RWPE1 (cell line): ENCODE measurements around the gene EBPL.
A peak's percentile ranks its signal among the peaks of the same experiment; 100 is the strongest.

Experiments
- CTCF ChIA-PET: fragments of 350-600 bp; sonication (Branson Sonifier 250); formaldehyde crosslinking; extraction: SDS; loops from one replicate; lab custom pipeline; 2021; lab: Yijun Ruan, JAX
- POLR2A ChIA-PET: fragments of 400-600 bp; formaldehyde crosslinking; extraction: SDS; loops from one replicate; lab custom pipeline; 2020; ENCODE audit warnings: antibody characterized with exemption; ENCODE audit not compliant: low non-redundant PET; lab: Yijun Ruan, JAX
- DNase-seq: peaks from one replicate; pipeline ENCODE4 v3.0.0; 2012; ENCODE audit warnings: low spot score
- H3K27ac ChIP-seq: fragments of 450-650 bp; 2 replicates; pipeline ENCODE4 v1.5.1; 2017
- TF ChIP-seq, protein P1 (sequence below): fragments of 450-650 bp; conservative IDR thresholded peaks from 2 replicates; pipeline ENCODE4 v1.5.1; 2017; ENCODE audit warnings: low read depth, mild to moderate bottlenecking

The EBPL gene

DNA sequence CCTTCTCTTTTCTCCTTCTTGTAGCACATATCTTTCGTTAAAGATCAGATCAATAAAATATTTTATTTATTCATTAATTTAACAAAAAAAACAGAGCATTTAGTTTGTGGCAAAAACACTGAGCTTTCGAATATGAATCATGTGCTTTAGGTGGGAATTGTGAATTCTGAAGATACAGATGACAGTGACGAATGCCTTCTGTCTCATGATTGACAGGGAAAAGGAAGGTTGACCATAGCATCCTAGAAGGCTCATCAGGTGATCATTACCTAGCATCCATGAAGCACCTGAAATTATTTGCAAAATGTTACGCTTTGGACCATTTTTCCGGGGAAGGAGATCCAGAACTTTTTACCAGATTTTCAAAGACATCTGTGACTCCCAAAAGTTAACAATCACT, 59.1 kb downstream of the EBPL start:
- DNase-seq = no peak
- no peak overlapping the region for H3K27ac ChIP-seq
- TF ChIP-seq, protein P1, sequence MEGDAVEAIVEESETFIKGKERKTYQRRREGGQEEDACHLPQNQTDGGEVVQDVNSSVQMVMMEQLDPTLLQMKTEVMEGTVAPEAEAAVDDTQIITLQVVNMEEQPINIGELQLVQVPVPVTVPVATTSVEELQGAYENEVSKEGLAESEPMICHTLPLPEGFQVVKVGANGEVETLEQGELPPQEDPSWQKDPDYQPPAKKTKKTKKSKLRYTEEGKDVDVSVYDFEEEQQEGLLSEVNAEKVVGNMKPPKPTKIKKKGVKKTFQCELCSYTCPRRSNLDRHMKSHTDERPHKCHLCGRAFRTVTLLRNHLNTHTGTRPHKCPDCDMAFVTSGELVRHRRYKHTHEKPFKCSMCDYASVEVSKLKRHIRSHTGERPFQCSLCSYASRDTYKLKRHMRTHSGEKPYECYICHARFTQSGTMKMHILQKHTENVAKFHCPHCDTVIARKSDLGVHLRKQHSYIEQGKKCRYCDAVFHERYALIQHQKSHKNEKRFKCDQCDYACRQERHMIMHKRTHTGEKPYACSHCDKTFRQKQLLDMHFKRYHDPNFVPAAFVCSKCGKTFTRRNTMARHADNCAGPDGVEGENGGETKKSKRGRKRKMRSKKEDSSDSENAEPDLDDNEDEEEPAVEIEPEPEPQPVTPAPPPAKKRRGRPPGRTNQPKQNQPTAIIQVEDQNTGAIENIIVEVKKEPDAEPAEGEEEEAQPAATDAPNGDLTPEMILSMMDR = no peak
- POLR2A ChIA-PET = no interaction called here
- CTCF ChIA-PET = no interaction called here

DNA sequence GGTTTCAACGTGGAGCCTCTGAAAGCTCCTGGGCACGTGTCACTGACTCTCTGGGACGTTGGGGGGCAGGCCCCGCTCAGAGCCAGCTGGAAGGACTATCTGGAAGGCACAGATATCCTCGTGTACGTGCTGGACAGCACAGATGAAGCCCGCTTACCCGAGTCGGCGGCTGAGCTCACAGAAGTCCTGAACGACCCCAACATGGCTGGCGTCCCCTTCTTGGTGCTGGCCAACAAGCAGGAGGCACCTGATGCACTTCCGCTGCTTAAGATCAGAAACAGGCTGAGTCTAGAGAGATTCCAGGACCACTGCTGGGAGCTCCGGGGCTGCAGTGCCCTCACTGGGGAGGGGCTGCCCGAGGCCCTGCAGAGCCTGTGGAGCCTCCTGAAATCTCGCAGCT, 60.7 kb downstream of the EBPL start:
- no peak overlapping the region for H3K27ac ChIP-seq
- DNase-seq = no peak
- POLR2A ChIA-PET = no interaction called here
- CTCF ChIA-PET = interaction anchor here (0.6 kb wide), 1 partner anchor 48 kb away, joined by 3 read pairs; no protein-coding TSS in a partner anchor
- TF ChIP-seq, protein P1 = no peak

DNA sequence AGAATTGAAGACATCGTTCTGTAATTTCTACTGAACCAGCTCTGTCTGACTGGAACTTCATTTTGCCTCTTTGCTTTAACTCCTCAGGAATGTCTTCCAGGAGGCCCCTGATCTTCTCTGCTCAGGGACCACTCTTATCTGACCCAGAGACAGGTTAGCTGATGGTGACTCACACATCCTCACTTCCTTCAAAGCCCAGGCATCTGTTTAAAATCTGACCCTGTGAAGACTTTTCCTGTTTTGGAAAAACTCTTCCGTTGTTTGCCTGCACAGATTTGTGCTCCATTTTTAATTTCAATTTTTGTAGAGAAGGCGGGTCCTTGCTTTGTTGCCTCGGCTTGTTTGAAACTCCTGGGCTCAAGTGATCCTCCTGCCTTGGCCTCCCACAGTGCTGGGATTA, 61.3 kb downstream of the EBPL start:
- ChIA-PET POLR2A (no interaction called here), CTCF (no interaction called here)
- no peak overlapping the region for H3K27ac ChIP-seq
- TF ChIP-seq, protein P1 = no peak
- DNase-seq = no peak

DNA sequence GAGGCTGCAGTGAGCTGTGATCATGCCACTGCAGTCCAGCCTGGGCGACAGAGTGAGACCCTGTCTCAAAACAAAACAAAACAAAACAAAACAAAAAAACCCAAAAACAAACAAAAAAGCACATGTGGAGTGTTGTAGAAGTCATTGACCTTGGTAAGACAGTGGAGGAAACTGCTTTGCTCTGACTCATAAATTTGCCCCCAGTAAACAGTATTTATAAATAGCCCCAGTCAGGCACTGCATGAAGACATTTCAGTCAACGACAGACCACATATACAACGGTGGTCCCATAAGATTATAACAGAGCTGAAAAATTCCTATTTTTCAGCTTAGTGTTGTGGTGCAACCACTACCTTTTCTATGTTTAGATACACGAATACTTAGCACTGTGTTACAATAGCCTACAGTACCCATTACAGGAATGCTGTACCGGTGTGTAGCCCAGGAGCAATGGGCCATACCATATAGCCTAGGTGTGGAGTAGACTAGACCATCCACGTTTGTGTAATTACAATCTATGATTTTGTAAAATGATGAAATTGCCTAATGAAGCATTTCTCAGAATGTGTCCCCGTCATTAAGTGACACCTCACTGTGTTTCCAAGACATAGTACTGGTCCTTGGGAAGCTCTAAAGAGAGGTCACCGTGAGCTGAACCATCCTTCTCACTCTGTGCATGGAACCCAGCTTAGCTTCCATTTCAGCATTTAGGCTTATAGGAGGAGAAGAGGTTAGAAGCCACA, 61.9 kb downstream of the EBPL start:
- CTCF ChIA-PET = no interaction called here
- TF ChIP-seq, protein P1 = no peak
- DNase-seq = no peak
- no peak overlapping the region for H3K27ac ChIP-seq
- POLR2A ChIA-PET = no interaction called here

DNA sequence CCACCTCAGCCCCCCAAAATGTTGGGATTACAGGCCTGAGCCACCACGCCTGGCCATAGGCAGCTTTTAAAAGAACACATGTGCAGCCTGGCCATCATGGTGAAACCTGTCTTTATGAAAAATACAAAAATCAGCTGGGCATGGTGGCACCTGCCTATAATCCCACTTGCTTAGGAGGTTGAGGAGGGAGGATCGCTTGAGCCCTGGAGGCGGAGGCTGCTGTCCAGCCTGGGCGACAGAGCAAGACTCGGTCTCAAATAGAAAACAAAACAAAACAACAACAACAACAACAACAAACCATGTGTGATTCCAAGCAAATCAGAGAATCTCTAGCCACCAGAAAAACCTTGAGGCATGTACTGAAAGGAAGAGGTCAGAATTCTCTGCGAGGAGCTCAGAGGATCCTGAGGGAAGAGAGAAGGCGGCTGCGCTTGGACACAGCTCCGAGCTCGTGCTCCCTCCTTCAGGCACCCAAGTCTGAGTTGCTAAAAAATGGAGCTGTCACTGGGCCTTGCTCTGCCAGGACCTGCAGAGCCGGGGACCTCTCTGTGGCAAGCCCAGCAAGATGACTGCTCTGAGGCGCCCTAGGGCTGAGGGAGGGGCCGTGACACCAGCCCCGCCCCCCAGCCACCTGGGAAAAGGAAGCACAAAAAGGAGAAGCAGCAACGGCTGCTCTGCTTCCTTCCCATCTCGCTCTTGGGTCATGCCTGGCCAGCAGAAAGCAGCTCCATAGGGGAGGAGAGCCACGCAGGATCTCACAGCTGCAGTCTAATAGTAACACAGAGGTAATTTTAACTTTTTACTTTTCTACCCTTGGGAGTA, 63.2 kb downstream of the EBPL start, which contains the start of gene ARL11:
ARL11 (plus strand) TSS at position 677 of the 822 bp plus-strand sequence. CDS start 1,941 bp downstream, outside the sequence.
- TF ChIP-seq, protein P1 = no peak
- DNase-seq = peak; percentile 8
- CTCF ChIA-PET = interaction anchor here (0.6 to 0.9 kb wide), 3 partner anchors 9 to 1567 kb away, joined by 3 read pairs; no protein-coding TSS in a partner anchor
- POLR2A ChIA-PET = no interaction called here
- H3K27ac ChIP-seq = no peak within 1 kb of the TSS

DNA sequence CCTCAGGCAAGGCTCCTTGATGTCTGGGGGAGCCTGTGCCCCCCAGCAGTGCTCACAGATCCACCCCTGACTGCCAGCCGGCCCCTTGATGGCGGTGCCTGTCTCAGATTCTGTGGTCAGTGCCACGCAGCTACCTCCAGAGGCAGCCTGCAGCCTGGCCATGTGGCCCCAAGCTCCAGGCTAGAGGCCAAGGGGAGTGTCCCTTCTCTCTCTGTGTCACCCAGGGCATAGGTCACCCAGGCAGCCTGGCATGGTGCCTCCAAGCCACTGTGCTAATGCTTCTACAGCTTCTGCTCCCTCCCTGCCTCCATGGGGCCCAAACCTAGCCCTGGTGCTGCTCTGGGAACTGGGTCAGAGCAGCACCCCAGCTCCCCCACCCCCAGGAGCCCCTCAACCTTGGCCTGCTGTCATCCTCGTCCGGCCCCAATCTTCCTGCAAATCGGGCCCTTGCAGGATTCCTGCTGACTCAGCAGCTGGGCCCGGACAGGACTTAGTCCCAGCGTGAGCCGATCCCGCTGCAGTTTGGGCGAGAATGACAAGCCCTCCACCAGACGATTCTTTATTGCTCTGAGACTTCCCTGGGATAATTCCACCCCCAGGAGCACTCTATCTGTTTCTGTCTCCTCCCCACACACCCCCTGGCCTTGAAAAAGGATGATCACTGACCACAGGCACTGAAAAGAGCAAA, 65.8 kb downstream of the EBPL start:
- ChIA-PET POLR2A (no interaction called here), CTCF (interaction anchor here (0.5 kb wide), 1 partner anchor 725 kb away, joined by 3 read pairs; no protein-coding TSS in a partner anchor)
- no peak overlapping the region for H3K27ac ChIP-seq
- no peak for DNase-seq
- TF ChIP-seq, protein P1 = no peak
